Mucosa of rectum (tissue), 2 donors: ENCODE results near the gene NDNF.

Source experiments
- H3K27ac ChIP-seq, 2 donors: one replicate each; pipeline ENCODE4 v1.7.0; 2013; ENCODE audit warnings: inconsistent platforms in 2 of 2, low read depth in 2 of 2, low read length in 2 of 2
- H3K27me3 ChIP-seq, 2 donors: one replicate each; pipeline ENCODE4 v1.7.0; 2013; ENCODE audit warnings: low read length in 2 of 2; ENCODE audit not compliant: control insufficient read depth in 2 of 2, insufficient read depth in 2 of 2
- H3K36me3 ChIP-seq, 2 donors: one replicate each; pipeline ENCODE4 v1.7.0; 2013; ENCODE audit warnings: low read length in 2 of 2; ENCODE audit not compliant: control insufficient read depth in 2 of 2, insufficient read depth in 2 of 2
- H3K4me1 ChIP-seq, 2 donors: one replicate each; pipeline ENCODE4 v1.7.0; 2013; ENCODE audit warnings: low read length in 2 of 2, mild to moderate bottlenecking in 1 of 2; ENCODE audit not compliant: control insufficient read depth in 2 of 2, insufficient read depth in 2 of 2
- H3K4me3 ChIP-seq, 2 donors: one replicate each; pipeline ENCODE4 v1.7.0; 2013; ENCODE audit warnings: low read length in 2 of 2
- H3K9ac ChIP-seq, 2 donors: one replicate each; pipeline ENCODE4 v1.7.0; 2013; ENCODE audit warnings: low read length in 2 of 2, low read depth in 1 of 2, mild to moderate bottlenecking in 1 of 2
- H3K9me3 ChIP-seq, 2 donors: one replicate each; pipeline ENCODE4 v1.7.0; 2013; ENCODE audit warnings: low read length in 2 of 2; ENCODE audit not compliant: control insufficient read depth in 2 of 2
- donor health status: healthy.
- donor health status: Normal muscosa, but diverticular disease.

Gene NDNF

GRCh38 chr4:121054373-121054772 is 18.0 kb downstream of the NDNF start:
- H3K4me1 ChIP-seq = no peaks in the 10 kb centered on the region
- no peak overlapping the region for H3K4me3 ChIP-seq
- no peak overlapping the region for H3K9ac ChIP-seq
- no peaks in the 10 kb centered on the region for H3K27me3 ChIP-seq
- H3K27ac ChIP-seq = no peak overlapping the region
- H3K36me3 ChIP-seq = no peaks in the 10 kb centered on the region
- no peaks in the 10 kb centered on the region for H3K9me3 ChIP-seq

DNA sequence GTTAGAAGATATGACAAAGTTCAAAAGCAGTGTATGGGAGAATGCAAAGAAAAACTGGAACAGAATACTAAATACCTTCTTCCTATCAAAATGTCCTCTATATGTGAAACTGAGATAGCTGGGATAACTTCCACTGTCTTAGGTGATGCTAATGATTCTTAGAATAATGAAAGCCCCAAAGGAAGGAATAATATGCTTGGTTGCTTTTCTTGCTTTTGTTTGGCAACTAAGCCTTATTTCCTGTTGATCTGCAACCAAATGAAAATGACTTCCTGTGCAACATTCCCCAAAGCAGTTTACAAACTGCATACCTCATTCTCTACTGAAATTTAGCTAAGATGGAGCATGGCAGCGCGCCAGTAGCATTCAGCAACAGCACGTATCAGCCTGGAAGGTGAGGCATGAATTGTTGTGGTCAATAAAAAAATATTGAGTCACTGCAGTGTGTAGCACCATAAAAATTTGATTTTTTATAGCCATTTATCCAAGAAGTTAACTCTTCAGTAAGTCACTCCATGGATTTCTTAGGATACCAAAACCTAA is 18.7 kb downstream of the NDNF start:
- no peaks in the 10 kb centered on the region for H3K36me3 ChIP-seq
- no peaks in the 10 kb centered on the region for H3K4me1 ChIP-seq
- H3K27me3 ChIP-seq = no peaks in the 10 kb centered on the region
- H3K4me3 ChIP-seq = no peak overlapping the region
- no peaks in the 10 kb centered on the region for H3K9me3 ChIP-seq
- H3K9ac ChIP-seq = no peak overlapping the region
- H3K27ac ChIP-seq = no peak overlapping the region

GRCh38 chr4:121050300-121050699 is 22.0 kb downstream of the NDNF start:
- H3K4me3 ChIP-seq = no peak overlapping the region
- no peaks in the 10 kb centered on the region for H3K4me1 ChIP-seq
- no peaks in the 10 kb centered on the region for H3K9me3 ChIP-seq
- H3K27ac ChIP-seq = no peak overlapping the region
- no peaks in the 10 kb centered on the region for H3K36me3 ChIP-seq
- H3K27me3 ChIP-seq = no peaks in the 10 kb centered on the region
- no peak overlapping the region for H3K9ac ChIP-seq

DNA sequence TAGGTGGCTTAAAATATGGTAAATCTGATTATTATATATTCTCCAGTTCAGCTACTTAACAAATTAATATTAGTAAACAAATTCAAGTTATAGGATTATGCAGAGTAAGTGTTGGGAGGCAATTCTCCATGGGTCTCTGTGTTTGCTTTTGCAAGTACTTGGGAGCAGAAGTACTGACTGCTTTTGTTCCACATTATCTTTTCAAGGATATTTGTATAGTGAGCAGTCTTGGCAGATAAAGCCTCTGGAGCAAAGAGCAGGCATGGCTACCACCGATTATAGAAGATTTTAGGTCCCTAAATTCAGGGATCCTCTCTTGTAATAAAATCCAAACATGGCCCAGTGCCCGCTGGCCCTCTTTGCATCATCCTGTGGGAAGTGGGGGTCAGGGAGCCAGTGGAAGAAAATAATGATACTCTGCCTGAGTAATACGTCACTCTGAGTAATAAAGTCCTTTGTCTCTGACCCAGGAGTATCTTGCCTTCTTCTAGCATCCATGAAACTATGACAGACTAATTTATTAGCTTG is 23.2 kb downstream of the NDNF start:
- H3K9ac ChIP-seq = no peak overlapping the region
- H3K27me3 ChIP-seq = no peaks in the 10 kb centered on the region
- no peak overlapping the region for H3K4me3 ChIP-seq
- H3K36me3 ChIP-seq = no peaks in the 10 kb centered on the region
- H3K27ac ChIP-seq = no peak overlapping the region
- H3K9me3 ChIP-seq = no peaks in the 10 kb centered on the region
- H3K4me1 ChIP-seq = no peaks in the 10 kb centered on the region

- Histone ChIP-seq H3K36me3 (no peaks in the 10 kb centered on the region), H3K4me3 (no peak overlapping the region), H3K9me3 (no peaks in the 10 kb centered on the region), H3K27me3 (no peaks in the 10 kb centered on the region), H3K9ac (no peak overlapping the region), H3K27ac (no peak overlapping the region), H3K4me1 (no peaks in the 10 kb centered on the region)
These were observed 24.2 kb downstream of the NDNF start for GRCh38 chr4:121048165-121048564.

GRCh38 chr4:121041307-121042090 is 30.8 kb downstream of the NDNF start:
- no peaks in the 10 kb centered on the region for H3K4me1 ChIP-seq
- H3K27ac ChIP-seq = no peak overlapping the region
- no peak overlapping the region for H3K9ac ChIP-seq
- H3K4me3 ChIP-seq = no peak overlapping the region
- H3K27me3 ChIP-seq = no peaks in the 10 kb centered on the region
- H3K9me3 ChIP-seq = no peaks in the 10 kb centered on the region
- peaks cover 3 to 6% of the 10 kb centered on the region in 2 donors for H3K36me3 ChIP-seq

- H3K4me3 ChIP-seq = no peak overlapping the region
- peaks cover 0 to 6% of the 10 kb centered on the region in 2 donors for H3K36me3 ChIP-seq
- H3K9ac ChIP-seq = no peak overlapping the region
- H3K9me3 ChIP-seq = no peaks in the 10 kb centered on the region
- no peaks in the 10 kb centered on the region for H3K27me3 ChIP-seq
- H3K4me1 ChIP-seq = no peaks in the 10 kb centered on the region
- no peak overlapping the region for H3K27ac ChIP-seq
These were observed 38.3 kb downstream of the NDNF start for GRCh38 chr4:121034017-121034416.

DNA sequence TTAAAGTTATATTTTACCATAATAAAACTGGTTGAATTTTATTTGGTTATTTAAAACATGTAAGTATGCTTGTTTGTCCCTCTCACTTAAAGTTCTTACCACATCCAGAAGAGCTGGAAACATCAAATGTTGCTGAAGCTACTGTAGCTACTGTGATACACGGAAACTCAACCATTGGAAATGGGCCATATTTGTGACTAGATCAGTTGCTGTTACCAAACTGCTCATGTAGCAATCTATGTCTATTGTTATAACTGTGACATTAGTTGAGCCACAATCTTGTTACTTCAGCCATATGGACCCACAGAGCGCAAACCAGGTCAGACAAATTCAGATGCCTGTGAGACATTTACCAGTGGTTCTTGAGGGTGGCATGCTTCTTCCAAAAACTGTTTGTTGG is 41.6 kb downstream of the NDNF start:
- H3K4me3 ChIP-seq = no peak overlapping the region
- no peak overlapping the region for H3K27ac ChIP-seq
- H3K27me3 ChIP-seq = no peaks in the 10 kb centered on the region

GRCh38 chr4:121030131-121030530 is 42.2 kb downstream of the NDNF start:
- no peaks in the 10 kb centered on the region for H3K9me3 ChIP-seq
- H3K27me3 ChIP-seq = no peaks in the 10 kb centered on the region
- no peak overlapping the region for H3K4me3 ChIP-seq
- no peaks in the 10 kb centered on the region for H3K4me1 ChIP-seq
- no peak overlapping the region for H3K27ac ChIP-seq
- H3K9ac ChIP-seq = no peak overlapping the region
- H3K36me3 ChIP-seq = no peaks in the 10 kb centered on the region

More for the DNA sequence above, 41.6 kb downstream of the NDNF start:
- no peak overlapping the region for H3K9ac ChIP-seq
- no peaks in the 10 kb centered on the region for H3K9me3 ChIP-seq
- no peaks in the 10 kb centered on the region for H3K36me3 ChIP-seq
- no peaks in the 10 kb centered on the region for H3K4me1 ChIP-seq

- Histone ChIP-seq H3K9ac (no peak overlapping the region), H3K9me3 (no peaks in the 10 kb centered on the region), H3K27me3 (no peaks in the 10 kb centered on the region), H3K4me1 (no peaks in the 10 kb centered on the region), H3K36me3 (no peaks in the 10 kb centered on the region), H3K27ac (no peak overlapping the region), H3K4me3 (no peak overlapping the region)
These were observed 46.3 kb downstream of the NDNF start for GRCh38 chr4:121026034-121026433.
